Measurements from ENCODE around the gene FER. TPM values are rescaled to one million over a fixed set of nuclear protein-coding genes. Genes with fewer than 3 reads are reported as not detected.

Gene FER
- total RNA-seq, 1 donor from 2014 or later = 35.3 TPM

DNA sequence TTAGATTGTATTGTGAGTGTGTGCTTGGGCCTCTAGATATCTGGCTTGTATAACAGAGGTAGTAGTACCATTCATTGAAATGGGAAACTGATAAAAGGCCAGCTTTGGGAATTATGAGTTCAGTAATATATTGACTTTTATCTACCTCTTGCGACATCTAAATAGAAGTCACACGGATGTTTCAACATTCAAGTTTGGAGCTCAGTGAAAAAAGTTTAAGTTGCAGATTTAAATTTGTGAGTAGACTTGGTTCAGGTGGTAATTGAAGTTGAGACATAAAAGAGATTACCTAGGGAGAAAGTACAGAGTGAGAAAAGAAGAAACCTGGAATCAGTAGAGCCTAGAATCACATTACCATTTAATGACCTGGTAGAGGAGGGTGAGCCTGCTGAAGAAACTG is 189.5 kb downstream of the FER start:
- TF ChIP-seq, protein P1, sequence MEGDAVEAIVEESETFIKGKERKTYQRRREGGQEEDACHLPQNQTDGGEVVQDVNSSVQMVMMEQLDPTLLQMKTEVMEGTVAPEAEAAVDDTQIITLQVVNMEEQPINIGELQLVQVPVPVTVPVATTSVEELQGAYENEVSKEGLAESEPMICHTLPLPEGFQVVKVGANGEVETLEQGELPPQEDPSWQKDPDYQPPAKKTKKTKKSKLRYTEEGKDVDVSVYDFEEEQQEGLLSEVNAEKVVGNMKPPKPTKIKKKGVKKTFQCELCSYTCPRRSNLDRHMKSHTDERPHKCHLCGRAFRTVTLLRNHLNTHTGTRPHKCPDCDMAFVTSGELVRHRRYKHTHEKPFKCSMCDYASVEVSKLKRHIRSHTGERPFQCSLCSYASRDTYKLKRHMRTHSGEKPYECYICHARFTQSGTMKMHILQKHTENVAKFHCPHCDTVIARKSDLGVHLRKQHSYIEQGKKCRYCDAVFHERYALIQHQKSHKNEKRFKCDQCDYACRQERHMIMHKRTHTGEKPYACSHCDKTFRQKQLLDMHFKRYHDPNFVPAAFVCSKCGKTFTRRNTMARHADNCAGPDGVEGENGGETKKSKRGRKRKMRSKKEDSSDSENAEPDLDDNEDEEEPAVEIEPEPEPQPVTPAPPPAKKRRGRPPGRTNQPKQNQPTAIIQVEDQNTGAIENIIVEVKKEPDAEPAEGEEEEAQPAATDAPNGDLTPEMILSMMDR (IDR thresholded peaks at IDR 0.05) = no peak
- no peak for ATAC-seq
- intact Hi-C loops (cut with DNase I) = no loop called here

DNA sequence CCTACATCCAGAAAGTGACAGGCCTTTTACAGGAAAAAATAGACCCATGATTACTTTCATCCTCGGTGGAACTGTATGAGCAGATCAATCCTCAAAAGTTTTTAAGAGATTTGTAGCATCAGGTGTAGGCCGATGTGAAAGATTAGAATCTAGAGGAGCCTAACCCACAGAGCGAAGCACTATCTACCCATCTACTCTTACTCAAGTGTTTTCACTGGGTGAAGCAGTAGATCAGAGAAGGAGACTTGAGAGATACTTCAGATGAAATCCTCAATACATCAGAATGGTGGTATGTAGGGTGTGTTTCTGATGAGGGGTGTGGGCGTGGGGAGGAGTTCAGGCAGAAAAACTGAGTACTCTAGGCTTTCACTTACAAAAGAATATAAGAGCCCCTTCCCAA is 192.8 kb downstream of the FER start:
- ATAC-seq = no peak
- Histone ChIP-seq H3K36me3 (no peaks in the 10 kb centered on the region), H3K27ac (no peak overlapping the region), H3K4me1 (no peaks in the 10 kb centered on the region), H3K4me3 (no peak overlapping the region), H3K27me3 (ENCODE audit: low read depth) (no peaks in the 10 kb centered on the region), H3K9me3 (no peaks in the 10 kb centered on the region)
- intact Hi-C loops (cut with DNase I) = no loop called here
- TF ChIP-seq, protein P1 (IDR thresholded peaks at IDR 0.05) = no peak
- DNase-seq = no peak

More for the DNA sequence above, 189.5 kb downstream of the FER start:
- H3K9me3 ChIP-seq = no peaks in the 10 kb centered on the region
- H3K27ac ChIP-seq = no peak overlapping the region
- no peaks in the 10 kb centered on the region for H3K27me3 ChIP-seq (ENCODE audit: low read depth)
- H3K36me3 ChIP-seq = no peaks in the 10 kb centered on the region
- no peak for DNase-seq
- no peaks in the 10 kb centered on the region for H3K4me1 ChIP-seq
- H3K4me3 ChIP-seq = no peak overlapping the region

DNA sequence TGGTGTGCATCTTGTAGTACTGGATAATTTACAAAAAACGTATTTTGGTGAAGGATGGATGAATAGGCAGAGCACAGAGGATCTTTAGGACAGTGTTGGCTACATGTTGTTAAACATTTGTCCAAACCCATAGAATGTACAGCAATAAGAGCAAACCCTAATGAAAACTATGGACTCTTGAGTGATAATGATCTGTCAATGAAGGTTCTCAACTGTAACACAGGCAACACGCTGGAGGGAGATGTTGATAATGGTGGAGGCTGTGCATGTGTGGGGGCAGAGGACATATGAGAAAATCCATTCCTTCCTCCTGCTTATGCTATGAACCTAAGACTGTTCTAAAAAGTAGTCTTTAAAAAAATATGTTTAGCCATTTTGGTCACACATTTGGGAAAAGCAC is 194.0 kb downstream of the FER start:
- H3K36me3 ChIP-seq = peaks cover 1% of the 10 kb centered on the region
- no peak for ATAC-seq
- H3K9me3 ChIP-seq = no peaks in the 10 kb centered on the region
- no peaks in the 10 kb centered on the region for H3K4me1 ChIP-seq
- no peak for DNase-seq
- intact Hi-C loops (cut with DNase I) = no loop called here
- TF ChIP-seq, protein P1 (IDR thresholded peaks at IDR 0.05) = no peak
- no peak overlapping the region for H3K4me3 ChIP-seq
- H3K27me3 ChIP-seq (ENCODE audit: low read depth) = no peaks in the 10 kb centered on the region
- H3K27ac ChIP-seq = no peak overlapping the region

DNA sequence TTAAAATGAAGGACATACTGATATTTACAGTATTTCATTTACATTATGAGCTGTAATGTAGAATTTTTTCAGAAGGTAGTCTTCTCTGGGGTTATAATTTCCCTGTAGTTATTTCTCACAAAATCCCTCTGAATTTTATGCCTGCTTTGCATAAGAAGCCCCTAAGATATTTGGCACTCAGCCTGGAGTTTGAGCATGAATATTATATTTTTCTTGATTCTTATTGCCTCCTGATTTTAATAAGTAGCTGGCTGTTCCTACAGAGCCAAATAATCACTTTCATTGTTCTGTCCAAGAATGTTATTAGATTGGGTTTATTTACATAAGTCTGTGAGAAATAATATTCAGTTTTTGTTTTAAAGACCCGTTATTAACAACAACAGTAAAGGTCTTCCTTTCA is 195.0 kb downstream of the FER start:
- Histone ChIP-seq H3K27ac (no peak overlapping the region), H3K36me3 (peaks cover 5% of the 10 kb centered on the region), H3K9me3 (no peaks in the 10 kb centered on the region), H3K4me1 (no peaks in the 10 kb centered on the region), H3K4me3 (no peak overlapping the region), H3K27me3 (ENCODE audit: low read depth) (no peaks in the 10 kb centered on the region)
- ATAC-seq = no peak
- TF ChIP-seq, protein P1 (IDR thresholded peaks at IDR 0.05) = no peak
- intact Hi-C loops (cut with DNase I) = no loop called here
- no peak for DNase-seq

DNA sequence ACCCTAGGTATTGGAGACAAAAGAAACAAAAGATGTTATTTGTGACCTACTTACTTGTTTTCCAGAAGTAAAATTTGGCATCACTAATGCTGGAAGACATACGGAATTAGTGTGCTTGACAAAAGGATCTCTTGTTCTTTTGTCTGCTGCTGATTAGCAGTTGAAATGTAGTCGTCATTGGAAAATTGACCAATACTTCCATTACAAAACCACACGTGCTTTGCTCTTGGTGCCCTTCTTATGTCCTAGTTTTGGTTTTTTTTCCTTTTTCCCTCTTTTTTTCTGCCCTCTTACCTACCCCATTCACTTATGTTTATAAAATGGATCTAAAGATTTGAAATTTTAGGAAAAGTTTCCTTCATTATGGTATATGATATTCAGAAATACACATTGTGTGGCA is 197.4 kb downstream of the FER start:
- DNase-seq = no peak
- ATAC-seq = no peak
- intact Hi-C loops (cut with DNase I) = no loop called here
- no peak overlapping the region for H3K27ac ChIP-seq
- peaks cover 5% of the 10 kb centered on the region for H3K36me3 ChIP-seq
- no peak overlapping the region for H3K4me3 ChIP-seq
- no peaks in the 10 kb centered on the region for H3K4me1 ChIP-seq
- TF ChIP-seq, protein P1 (IDR thresholded peaks at IDR 0.05) = no peak
- no peaks in the 10 kb centered on the region for H3K9me3 ChIP-seq
- H3K27me3 ChIP-seq (ENCODE audit: low read depth) = no peaks in the 10 kb centered on the region

DNA sequence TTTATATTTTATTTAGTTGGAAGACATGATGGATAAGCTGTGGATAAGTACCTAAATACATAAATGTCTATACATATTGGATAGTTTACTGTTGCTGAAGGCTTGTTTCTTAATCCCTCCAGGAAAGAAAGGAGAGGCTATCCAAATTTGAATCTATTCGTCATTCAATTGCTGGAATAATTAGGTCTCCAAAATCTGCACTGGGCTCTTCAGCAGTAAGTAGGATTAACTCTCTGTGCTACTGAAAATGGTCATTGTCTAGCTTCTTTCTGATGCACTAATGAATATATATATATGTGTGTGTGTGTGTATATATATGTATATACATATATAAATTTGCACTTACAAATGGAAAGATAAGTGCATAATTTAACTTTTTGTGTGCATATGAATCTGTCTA is 198.3 kb downstream of the FER start:
- ATAC-seq (no peak), DNase-seq (no peak)
- Histone ChIP-seq H3K27me3 (ENCODE audit: low read depth) (no peaks in the 10 kb centered on the region), H3K36me3 (peaks cover 5% of the 10 kb centered on the region), H3K27ac (no peak overlapping the region), H3K9me3 (no peaks in the 10 kb centered on the region), H3K4me1 (no peaks in the 10 kb centered on the region), H3K4me3 (no peak overlapping the region)
- intact Hi-C loops (cut with DNase I) = no loop called here
- TF ChIP-seq, protein P1 (IDR thresholded peaks at IDR 0.05) = no peak

All from lower lobe of right lung (tissue), 2 donors.